ENCODE results near the gene CCSAP. TPM values are rescaled to one million over a fixed set of nuclear protein-coding genes. Genes with fewer than 3 reads are reported as not detected.

CCSAP gene
- polyA plus RNA-seq, 1 of the 3 experiments (the other 2 are of a cell fraction), result 1.8 TPM

DNA sequence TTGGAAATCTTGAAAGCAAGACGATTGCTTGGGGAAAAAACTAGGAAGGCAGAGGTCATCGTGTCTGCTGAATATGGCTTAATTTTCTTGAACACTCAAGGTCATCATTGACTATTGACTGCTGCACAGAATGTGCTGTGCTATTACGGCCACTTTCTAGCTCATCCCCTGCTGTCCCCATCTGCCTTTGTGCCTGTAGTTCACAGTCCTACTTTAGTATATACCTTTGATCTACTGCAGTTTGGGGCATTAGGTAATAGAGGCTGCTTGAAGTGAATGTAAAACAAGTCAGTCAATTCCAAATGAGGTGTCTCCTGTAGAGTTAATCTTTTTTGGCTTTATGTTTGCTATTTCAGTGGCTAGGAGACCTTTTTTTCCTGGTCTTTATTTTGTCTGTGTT lies 63.6 kb downstream of the CCSAP start:
- Histone ChIP-seq H3K4me1 (ENCODE audit: control insufficient read depth in 1 of 2, insufficient read depth in 2 of 2, low read depth in 1 of 2, low read length in 1 of 2) (peaks cover 0 to 4% of the 10 kb centered on the region in 2 experiments; a peak in 2 of 4 replicates), H3K9ac (no peak overlapping the region), H3K9me3 (no peaks in the 10 kb centered on the region), H3F3A (replicated peaks; ENCODE audit: insufficient read depth) (peaks cover 26% of the 10 kb centered on the region), H4K20me1 (ENCODE audit: insufficient read depth) (peaks cover 35% of the 10 kb centered on the region), H3K36me3 (replicated peaks in 1 of 2; ENCODE audit: control insufficient read depth in 1 of 2, insufficient read depth in 2 of 2, low read length in 1 of 2) (peaks cover 3 to 14% of the 10 kb centered on the region in 2 experiments), H3K9me2 (no peaks in the 10 kb centered on the region), H3K4me2 (no peak overlapping the region), H3K79me2 (ENCODE audit: insufficient read depth) (peaks cover 82% of the 10 kb centered on the region), H3K4me3 (ENCODE audit: low read depth in 2 of 2, low read length in 1 of 2) (no peak overlapping the region), H3K27me3 (ENCODE audit: insufficient read depth) (no peaks in the 10 kb centered on the region), H3K27ac (ENCODE audit: low read depth in 2 of 2, low read length in 1 of 2) (no peak overlapping the region), H2AFZ (ENCODE audit: low read depth) (no peak overlapping the region)
- 98% methylated on average over 3 of the region's 3 CpGs for WGBS (ENCODE audit: low lambda C conversion rate)
- ChIA-PET POLR2A (no interaction called here), CTCF (interaction anchor here (1.2 to 1.7 kb wide), 3 partner anchors 12 to 203 kb away, joined by 3 to 10 read pairs (median 5); no protein-coding TSS in a partner anchor)
- TF ChIP-seq EZH2phosphoT487 (IDR thresholded peaks at IDR 0.05; ENCODE audit: borderline replicate concordance, low read depth) (no peak), TAF1 (IDR thresholded peaks at IDR 0.05; ENCODE audit: borderline replicate concordance, low read depth, low read length) (no peak), GABPA (IDR thresholded peaks at IDR 0.05; ENCODE audit: low read depth) (no peak), TCF12 (IDR thresholded peaks at IDR 0.05) (no peak), RCOR1 (IDR thresholded peaks at IDR 0.05; ENCODE audit: low read length) (no peak), GATA2 (CRISPR knock-in tag; IDR thresholded peaks at IDR 0.05) (no peak), JUND (IDR thresholded peaks at IDR 0.05) (no peak)
- TF ChIP-seq, protein P1, sequence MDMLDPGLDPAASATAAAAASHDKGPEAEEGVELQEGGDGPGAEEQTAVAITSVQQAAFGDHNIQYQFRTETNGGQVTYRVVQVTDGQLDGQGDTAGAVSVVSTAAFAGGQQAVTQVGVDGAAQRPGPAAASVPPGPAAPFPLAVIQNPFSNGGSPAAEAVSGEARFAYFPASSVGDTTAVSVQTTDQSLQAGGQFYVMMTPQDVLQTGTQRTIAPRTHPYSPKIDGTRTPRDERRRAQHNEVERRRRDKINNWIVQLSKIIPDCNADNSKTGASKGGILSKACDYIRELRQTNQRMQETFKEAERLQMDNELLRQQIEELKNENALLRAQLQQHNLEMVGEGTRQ (IDR thresholded peaks at IDR 0.05; ENCODE audit: borderline replicate concordance, low read depth, low read length), result no peak
- TF ChIP-seq, protein P2, sequence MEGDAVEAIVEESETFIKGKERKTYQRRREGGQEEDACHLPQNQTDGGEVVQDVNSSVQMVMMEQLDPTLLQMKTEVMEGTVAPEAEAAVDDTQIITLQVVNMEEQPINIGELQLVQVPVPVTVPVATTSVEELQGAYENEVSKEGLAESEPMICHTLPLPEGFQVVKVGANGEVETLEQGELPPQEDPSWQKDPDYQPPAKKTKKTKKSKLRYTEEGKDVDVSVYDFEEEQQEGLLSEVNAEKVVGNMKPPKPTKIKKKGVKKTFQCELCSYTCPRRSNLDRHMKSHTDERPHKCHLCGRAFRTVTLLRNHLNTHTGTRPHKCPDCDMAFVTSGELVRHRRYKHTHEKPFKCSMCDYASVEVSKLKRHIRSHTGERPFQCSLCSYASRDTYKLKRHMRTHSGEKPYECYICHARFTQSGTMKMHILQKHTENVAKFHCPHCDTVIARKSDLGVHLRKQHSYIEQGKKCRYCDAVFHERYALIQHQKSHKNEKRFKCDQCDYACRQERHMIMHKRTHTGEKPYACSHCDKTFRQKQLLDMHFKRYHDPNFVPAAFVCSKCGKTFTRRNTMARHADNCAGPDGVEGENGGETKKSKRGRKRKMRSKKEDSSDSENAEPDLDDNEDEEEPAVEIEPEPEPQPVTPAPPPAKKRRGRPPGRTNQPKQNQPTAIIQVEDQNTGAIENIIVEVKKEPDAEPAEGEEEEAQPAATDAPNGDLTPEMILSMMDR (IDR thresholded peaks at IDR 0.05), result no peak
- TF ChIP-seq, protein P3, sequence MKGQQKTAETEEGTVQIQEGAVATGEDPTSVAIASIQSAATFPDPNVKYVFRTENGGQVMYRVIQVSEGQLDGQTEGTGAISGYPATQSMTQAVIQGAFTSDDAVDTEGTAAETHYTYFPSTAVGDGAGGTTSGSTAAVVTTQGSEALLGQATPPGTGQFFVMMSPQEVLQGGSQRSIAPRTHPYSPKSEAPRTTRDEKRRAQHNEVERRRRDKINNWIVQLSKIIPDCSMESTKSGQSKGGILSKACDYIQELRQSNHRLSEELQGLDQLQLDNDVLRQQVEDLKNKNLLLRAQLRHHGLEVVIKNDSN (IDR thresholded peaks at IDR 0.05; ENCODE audit: borderline replicate concordance, low read depth), result no peak
- TF ChIP-seq, protein P4, sequence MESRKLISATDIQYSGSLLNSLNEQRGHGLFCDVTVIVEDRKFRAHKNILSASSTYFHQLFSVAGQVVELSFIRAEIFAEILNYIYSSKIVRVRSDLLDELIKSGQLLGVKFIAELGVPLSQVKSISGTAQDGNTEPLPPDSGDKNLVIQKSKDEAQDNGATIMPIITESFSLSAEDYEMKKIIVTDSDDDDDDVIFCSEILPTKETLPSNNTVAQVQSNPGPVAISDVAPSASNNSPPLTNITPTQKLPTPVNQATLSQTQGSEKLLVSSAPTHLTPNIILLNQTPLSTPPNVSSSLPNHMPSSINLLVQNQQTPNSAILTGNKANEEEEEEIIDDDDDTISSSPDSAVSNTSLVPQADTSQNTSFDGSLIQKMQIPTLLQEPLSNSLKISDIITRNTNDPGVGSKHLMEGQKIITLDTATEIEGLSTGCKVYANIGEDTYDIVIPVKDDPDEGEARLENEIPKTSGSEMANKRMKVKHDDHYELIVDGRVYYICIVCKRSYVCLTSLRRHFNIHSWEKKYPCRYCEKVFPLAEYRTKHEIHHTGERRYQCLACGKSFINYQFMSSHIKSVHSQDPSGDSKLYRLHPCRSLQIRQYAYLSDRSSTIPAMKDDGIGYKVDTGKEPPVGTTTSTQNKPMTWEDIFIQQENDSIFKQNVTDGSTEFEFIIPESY (IDR thresholded peaks at IDR 0.05; ENCODE audit: borderline replicate concordance, low read depth), result no peak
- DNase-seq, result no peak
